ENCODE data around the gene TP53BP1.

Gene TP53BP1

GRCh38 chr15:43526261-43526930, 33.4 kb upstream of the TP53BP1 start:
- Histone ChIP-seq H3K79me2 (ENCODE audit: control insufficient read depth, low read length) (no peaks in the 10 kb centered on the region), H3K4me3 (ENCODE audit: low read length) (no peak overlapping the region), H3K9me2 (replicated peaks; ENCODE audit: control insufficient read depth, low read length) (no peaks in the 10 kb centered on the region), H3F3A (ENCODE audit: control insufficient read depth, insufficient read depth) (no peaks in the 10 kb centered on the region), H3K9me3 (ENCODE audit: control insufficient read depth, insufficient read depth, low read length) (no peaks in the 10 kb centered on the region), H3K27me3 (ENCODE audit: control insufficient read depth, low read length) (no peaks in the 10 kb centered on the region), H3K4me1 (ENCODE audit: control insufficient read depth, low read length) (peaks cover 12% of the 10 kb centered on the region), H4K20me1 (ENCODE audit: control insufficient read depth, insufficient read depth, low read depth, low read length) (no peaks in the 10 kb centered on the region), H3K36me3 (ENCODE audit: control insufficient read depth, low read length) (no peaks in the 10 kb centered on the region), H3K27ac (ENCODE audit: low read depth, low read length) (no peak overlapping the region), H3K4me2 (ENCODE audit: low read length) (no peak overlapping the region)
- TF ChIP-seq, protein P1, sequence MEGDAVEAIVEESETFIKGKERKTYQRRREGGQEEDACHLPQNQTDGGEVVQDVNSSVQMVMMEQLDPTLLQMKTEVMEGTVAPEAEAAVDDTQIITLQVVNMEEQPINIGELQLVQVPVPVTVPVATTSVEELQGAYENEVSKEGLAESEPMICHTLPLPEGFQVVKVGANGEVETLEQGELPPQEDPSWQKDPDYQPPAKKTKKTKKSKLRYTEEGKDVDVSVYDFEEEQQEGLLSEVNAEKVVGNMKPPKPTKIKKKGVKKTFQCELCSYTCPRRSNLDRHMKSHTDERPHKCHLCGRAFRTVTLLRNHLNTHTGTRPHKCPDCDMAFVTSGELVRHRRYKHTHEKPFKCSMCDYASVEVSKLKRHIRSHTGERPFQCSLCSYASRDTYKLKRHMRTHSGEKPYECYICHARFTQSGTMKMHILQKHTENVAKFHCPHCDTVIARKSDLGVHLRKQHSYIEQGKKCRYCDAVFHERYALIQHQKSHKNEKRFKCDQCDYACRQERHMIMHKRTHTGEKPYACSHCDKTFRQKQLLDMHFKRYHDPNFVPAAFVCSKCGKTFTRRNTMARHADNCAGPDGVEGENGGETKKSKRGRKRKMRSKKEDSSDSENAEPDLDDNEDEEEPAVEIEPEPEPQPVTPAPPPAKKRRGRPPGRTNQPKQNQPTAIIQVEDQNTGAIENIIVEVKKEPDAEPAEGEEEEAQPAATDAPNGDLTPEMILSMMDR (IDR thresholded peaks at IDR 0.05; ENCODE audit: low read depth, low read length, poor library complexity, severe bottlenecking): no peak
- TF ChIP-seq EZH2phosphoT487 (IDR thresholded peaks at IDR 0.05; ENCODE audit: borderline replicate concordance, low read length): no peak

- Histone ChIP-seq H3K4me1 (ENCODE audit: control insufficient read depth, low read length) (peaks cover 12% of the 10 kb centered on the region), H3K27me3 (ENCODE audit: control insufficient read depth, low read length) (no peaks in the 10 kb centered on the region), H3K79me2 (ENCODE audit: control insufficient read depth, low read length) (no peaks in the 10 kb centered on the region), H3K9me2 (replicated peaks; ENCODE audit: control insufficient read depth, low read length) (no peaks in the 10 kb centered on the region), H3K9me3 (ENCODE audit: control insufficient read depth, insufficient read depth, low read length) (no peaks in the 10 kb centered on the region), H3K4me2 (ENCODE audit: low read length) (no peak overlapping the region), H3K36me3 (ENCODE audit: control insufficient read depth, low read length) (no peaks in the 10 kb centered on the region), H3F3A (ENCODE audit: control insufficient read depth, insufficient read depth) (no peaks in the 10 kb centered on the region), H3K27ac (ENCODE audit: low read depth, low read length) (no peak overlapping the region), H3K4me3 (ENCODE audit: low read length) (no peak overlapping the region), H4K20me1 (ENCODE audit: control insufficient read depth, insufficient read depth, low read depth, low read length) (no peaks in the 10 kb centered on the region)
- TF ChIP-seq, protein P1 (IDR thresholded peaks at IDR 0.05; ENCODE audit: low read depth, low read length, poor library complexity, severe bottlenecking): no peak
- TF ChIP-seq EZH2phosphoT487 (IDR thresholded peaks at IDR 0.05; ENCODE audit: borderline replicate concordance, low read length): no peak
Measured at GRCh38 chr15:43525131-43525530, 32.2 kb upstream of the TP53BP1 start.

DNA sequence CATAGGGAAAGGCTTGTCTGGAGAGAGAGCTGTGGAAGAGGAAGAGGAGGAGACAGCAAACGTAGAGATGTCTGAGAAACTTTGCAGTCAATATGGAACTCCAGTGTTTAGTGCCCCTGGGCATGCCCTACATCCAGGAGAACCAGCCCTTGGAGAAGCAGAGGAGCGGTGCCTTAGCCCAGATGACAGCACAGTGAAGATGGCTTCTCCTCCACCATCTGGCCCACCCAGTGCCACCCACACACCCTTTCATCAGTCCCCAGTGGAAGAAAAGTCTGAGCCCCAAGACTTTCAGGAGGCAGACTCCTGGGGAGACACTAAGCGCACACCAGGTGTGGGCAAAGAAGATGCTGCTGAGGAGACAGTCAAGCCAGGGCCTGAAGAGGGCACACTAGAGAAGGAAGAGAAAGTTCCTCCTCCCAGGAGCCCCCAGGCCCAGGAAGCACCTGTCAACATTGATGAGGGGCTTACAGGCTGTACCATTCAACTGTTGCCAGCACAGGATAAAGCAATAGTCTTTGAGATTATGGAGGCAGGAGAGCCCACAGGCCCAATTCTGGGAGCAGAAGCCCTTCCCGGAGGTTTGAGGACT, 31.4 kb upstream of the TP53BP1 start:
- Histone ChIP-seq H3K4me3 (ENCODE audit: low read length) (no peak overlapping the region), H3K36me3 (ENCODE audit: control insufficient read depth, low read length) (no peaks in the 10 kb centered on the region), H3K4me2 (ENCODE audit: low read length) (no peak overlapping the region), H3K27ac (ENCODE audit: low read depth, low read length) (no peak overlapping the region), H3K4me1 (ENCODE audit: control insufficient read depth, low read length) (peaks cover 12% of the 10 kb centered on the region), H3K27me3 (ENCODE audit: control insufficient read depth, low read length) (no peaks in the 10 kb centered on the region), H3K9me2 (replicated peaks; ENCODE audit: control insufficient read depth, low read length) (no peaks in the 10 kb centered on the region), H4K20me1 (ENCODE audit: control insufficient read depth, insufficient read depth, low read depth, low read length) (no peaks in the 10 kb centered on the region), H3F3A (ENCODE audit: control insufficient read depth, insufficient read depth) (no peaks in the 10 kb centered on the region), H3K9me3 (ENCODE audit: control insufficient read depth, insufficient read depth, low read length) (no peaks in the 10 kb centered on the region), H3K79me2 (ENCODE audit: control insufficient read depth, low read length) (no peaks in the 10 kb centered on the region)
- TF ChIP-seq EZH2phosphoT487 (IDR thresholded peaks at IDR 0.05; ENCODE audit: borderline replicate concordance, low read length): no peak
- TF ChIP-seq, protein P1 (IDR thresholded peaks at IDR 0.05; ENCODE audit: low read depth, low read length, poor library complexity, severe bottlenecking): peak; percentile 41
